Liver (tissue), 9 donors: ENCODE data around the gene PNKD. TPM values are rescaled to one million over a fixed set of nuclear protein-coding genes. Genes with fewer than 3 reads are reported as not detected.

Experiments used
- DNase-seq: peaks from one replicate; pipeline ENCODE4 v3.0.0-alpha.2; 2017; ENCODE audit warnings: low spot score
- H3K27ac ChIP-seq, 2 donors: one replicate each; pipeline ENCODE4 v1.7.0; 2013; ENCODE audit warnings: inconsistent platforms in 2 of 2, low read length in 2 of 2, control low read depth in 1 of 2, low read depth in 1 of 2, mild to moderate bottlenecking in 1 of 2
- H3K27me3 ChIP-seq, 4 donors: one replicate each; pipeline versions ENCODE4 v1.6.1 to v1.7.0; 2013; ENCODE audit warnings: low read length in 3 of 4, inconsistent platforms in 1 of 4, mild to moderate bottlenecking in 1 of 4, moderate library complexity in 1 of 4; ENCODE audit not compliant: control insufficient read depth in 4 of 4, insufficient read depth in 4 of 4
- H3K36me3 ChIP-seq, 4 donors: one replicate each; pipeline versions ENCODE4 v1.6.1 to v1.7.0; 2013; ENCODE audit warnings: low read length in 3 of 4, mild to moderate bottlenecking in 3 of 4, low read depth in 1 of 4, moderate library complexity in 1 of 4; ENCODE audit not compliant: control insufficient read depth in 4 of 4, insufficient read depth in 3 of 4
- H3K4me1 ChIP-seq, 4 donors: one replicate each; pipeline versions ENCODE4 v1.6.1 to v1.7.0; 2013; ENCODE audit warnings: low read length in 3 of 4, mild to moderate bottlenecking in 3 of 4, moderate library complexity in 1 of 4; ENCODE audit not compliant: control insufficient read depth in 4 of 4, insufficient read depth in 4 of 4
- H3K4me3 ChIP-seq, 3 donors: one replicate each; pipeline versions ENCODE4 v1.6.1 to v1.7.0; 2013; ENCODE audit warnings: low read length in 3 of 3, control low read depth in 1 of 3, low read depth in 1 of 3, mild to moderate bottlenecking in 1 of 3
- H3K9ac ChIP-seq, 2 donors: one replicate each; pipeline ENCODE4 v1.7.0; 2013; ENCODE audit warnings: low read length in 2 of 2, mild to moderate bottlenecking in 2 of 2, moderate library complexity in 2 of 2, control low read depth in 1 of 2, low read depth in 1 of 2
- H3K9me3 ChIP-seq, 4 donors: one replicate each; pipeline versions ENCODE4 v1.6.1 to v1.7.0; 2013; ENCODE audit warnings: low read length in 3 of 4; ENCODE audit not compliant: control insufficient read depth in 4 of 4
- EGR1 ChIP-seq, 2 donors: IDR thresholded peaks; 2 replicates each; pipeline ENCODE4 v1.6.1; 2016 to 2018; ENCODE audit warnings: antibody characterized with exemption in 2 of 2, low read depth in 2 of 2
- FOXA1 ChIP-seq: IDR thresholded peaks from 2 replicates; pipeline ENCODE4 v1.6.1; 2016; ENCODE audit warnings: antibody characterized with exemption
- FOXA2 ChIP-seq: IDR thresholded peaks from 2 replicates; pipeline ENCODE4 v1.6.1; 2016; ENCODE audit warnings: antibody characterized with exemption
- GABPA ChIP-seq, 2 donors: IDR thresholded peaks in 1 of 2; conservative IDR thresholded peaks in 1 of 2; 2 replicates each; pipeline ENCODE4 v1.6.1; 2016; ENCODE audit warnings: antibody characterized with exemption in 2 of 2, mild to moderate bottlenecking in 1 of 2, moderate library complexity in 1 of 2
- HNF4A ChIP-seq, 2 donors: conservative IDR thresholded peaks; 2 replicates each; pipeline ENCODE4 v1.6.1; 2016; ENCODE audit warnings: antibody characterized with exemption in 2 of 2, mild to moderate bottlenecking in 2 of 2
- HNF4G ChIP-seq: IDR thresholded peaks from 2 replicates; pipeline ENCODE4 v1.6.1; 2016; ENCODE audit warnings: antibody characterized with exemption
- JUND ChIP-seq, 2 donors: IDR thresholded peaks; 2 replicates each; pipeline ENCODE4 v1.6.1; 2016; ENCODE audit warnings: antibody characterized with exemption in 2 of 2
- NR2F2 ChIP-seq: IDR thresholded peaks from 2 replicates; pipeline ENCODE4 v1.6.1; 2016; ENCODE audit warnings: antibody characterized with exemption
- RAD21 ChIP-seq, 2 donors: IDR thresholded peaks; 2 replicates each; pipeline ENCODE4 v1.6.1; 2016; ENCODE audit warnings: antibody characterized with exemption in 2 of 2, mild to moderate bottlenecking in 2 of 2
- RXRA ChIP-seq, 2 donors: IDR thresholded peaks; 2 replicates each; pipeline ENCODE4 v1.6.1; 2017 to 2018; ENCODE audit warnings: antibody characterized with exemption in 2 of 2, mild to moderate bottlenecking in 1 of 2
- SP1 ChIP-seq: IDR thresholded peaks from 2 replicates; pipeline ENCODE4 v1.6.1; 2018; ENCODE audit warnings: antibody characterized with exemption, mild to moderate bottlenecking
- TAF1 ChIP-seq: conservative IDR thresholded peaks from 2 replicates; pipeline ENCODE4 v1.6.1; 2016; ENCODE audit warnings: antibody characterized with exemption, mild to moderate bottlenecking
- YY1 ChIP-seq: IDR thresholded peaks from 2 replicates; pipeline ENCODE4 v1.6.1; 2016; ENCODE audit warnings: antibody characterized with exemption, mild to moderate bottlenecking
- WGBS: extraction: QIAGEN DNeasy Blood & Tissue Kit; methylation state at CpG from one replicate; pipeline ENCODE4 v1.1.7; 2013; 5-methylcytosine and 5-hydroxymethylcytosine counted together
- polyA plus RNA-seq, 2 donors: library from polyadenylated mRNA; stranded (reverse) in 1 of 2; unstranded in 1 of 2; fragments of 200-250 nt in 1 of 2; fragments of >200 nt in 1 of 2; fragmentation: Nextera tagmentation in 1 of 2; extraction: Ambion mirVana in 1 of 2; gene quantifications; one replicate each; pipeline versions ENCODE4 v1.2.1 to v1.2.3, GENCODE V29; 2013 to 2015
- total RNA-seq, 2 donors: library from RNA; depleted of rRNA; stranded (reverse); fragments of >200 nt; gene quantifications; one replicate each; pipeline ENCODE4 v1.2.3, GENCODE V29; 2014
- TF ChIP-seq, protein P1 (sequence below): IDR thresholded peaks from 2 replicates; pipeline ENCODE4 v1.6.1; 2016; ENCODE audit warnings: antibody characterized with exemption
- TF ChIP-seq, protein P2 (sequence below): fragments of 150-350 bp; IDR thresholded peaks from 2 replicates; pipeline ENCODE4 v1.5.1; 2017; ENCODE audit warnings: improper control_type of control experiment, low read depth, low read length; ENCODE audit not compliant: missing input control
- TF ChIP-seq, protein P3 (sequence below): IDR thresholded peaks from 2 replicates; pipeline ENCODE4 v1.6.1; 2016; ENCODE audit warnings: antibody characterized with exemption
- donor health status: healthy.
- donor health status: healthy.
- donor health status: healthy.
- donor health status: healthy.
- donor health status: healthy.

The PNKD gene
- total and polyA plus RNA-seq, 4 donors, result 28.5 to 161 (median 94.9) TPM

GRCh38 chr2:218370410-218371063 is 100.2 kb downstream of the PNKD start:
- DNase-seq, result no peak
- H3K27me3 ChIP-seq, result no peaks in the 10 kb centered on the region
- H3K27ac ChIP-seq, result peak overlapping the region; percentile 63 to 80
- peaks cover 0 to 5% (median under 1%) of the 10 kb centered on the region in 4 donors for H3K4me1 ChIP-seq
- TF ChIP-seq FOXA2 (no peak), FOXA1 (no peak), YY1 (no peak), RXRA (IDR thresholded peaks at IDR 0.05) (peak; percentile 3 to 48), JUND (IDR thresholded peaks at IDR 0.05) (peak in 1 of 2 donors; percentile 40), GABPA (IDR thresholded peaks at IDR 0.05 in 1 of 2, conservative IDR thresholded peaks at IDR 0.05 in 1 of 2) (peak in 1 of 2 donors; percentile 13), SP1 (peak; percentile 51), RAD21 (IDR thresholded peaks at IDR 0.05) (no peak), TAF1 (no peak), HNF4A (conservative IDR thresholded peaks at IDR 0.05) (peak; percentile 23 to 26)
- TF ChIP-seq, protein P1, sequence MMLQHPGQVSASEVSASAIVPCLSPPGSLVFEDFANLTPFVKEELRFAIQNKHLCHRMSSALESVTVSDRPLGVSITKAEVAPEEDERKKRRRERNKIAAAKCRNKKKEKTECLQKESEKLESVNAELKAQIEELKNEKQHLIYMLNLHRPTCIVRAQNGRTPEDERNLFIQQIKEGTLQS, result no peak
- no peak overlapping the region for H3K4me3 ChIP-seq
- H3K9ac ChIP-seq, result peak overlapping the region in 1 of 2 donors; percentile 27
- 76% methylated on average over 11 of the region's 11 CpGs for WGBS
- no peaks in the 10 kb centered on the region for H3K9me3 ChIP-seq
- no peaks in the 10 kb centered on the region for H3K36me3 ChIP-seq

- Histone ChIP-seq H3K27ac (no peak overlapping the region), H3K4me3 (no peak overlapping the region)
Observed at GRCh38 chr2:218371983-218372350, 101.6 kb downstream of the PNKD start.

DNA sequence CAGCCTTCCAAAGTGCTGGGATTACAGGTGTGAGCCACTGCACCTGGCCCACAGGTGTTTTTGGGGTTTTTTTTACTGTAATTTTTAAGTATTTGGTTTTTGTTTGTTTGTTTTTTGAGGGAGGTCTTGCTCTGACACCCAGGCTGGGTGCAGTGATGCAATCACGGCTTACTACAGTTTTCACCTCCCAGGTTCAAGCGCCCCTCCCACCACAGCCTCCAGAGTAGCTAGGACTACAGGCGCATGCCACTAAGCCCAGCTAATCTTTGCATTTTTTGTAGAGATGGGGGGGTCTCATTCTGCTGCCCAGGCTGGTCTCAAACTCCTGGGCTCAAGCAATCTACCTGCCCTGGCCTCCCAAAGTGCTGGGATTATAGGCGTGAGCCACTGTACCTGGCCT is 104.5 kb downstream of the PNKD start:
- no peak for DNase-seq
- TF ChIP-seq RAD21 (IDR thresholded peaks at IDR 0.05) (no peak), TAF1 (no peak)
- TF ChIP-seq, protein P2, sequence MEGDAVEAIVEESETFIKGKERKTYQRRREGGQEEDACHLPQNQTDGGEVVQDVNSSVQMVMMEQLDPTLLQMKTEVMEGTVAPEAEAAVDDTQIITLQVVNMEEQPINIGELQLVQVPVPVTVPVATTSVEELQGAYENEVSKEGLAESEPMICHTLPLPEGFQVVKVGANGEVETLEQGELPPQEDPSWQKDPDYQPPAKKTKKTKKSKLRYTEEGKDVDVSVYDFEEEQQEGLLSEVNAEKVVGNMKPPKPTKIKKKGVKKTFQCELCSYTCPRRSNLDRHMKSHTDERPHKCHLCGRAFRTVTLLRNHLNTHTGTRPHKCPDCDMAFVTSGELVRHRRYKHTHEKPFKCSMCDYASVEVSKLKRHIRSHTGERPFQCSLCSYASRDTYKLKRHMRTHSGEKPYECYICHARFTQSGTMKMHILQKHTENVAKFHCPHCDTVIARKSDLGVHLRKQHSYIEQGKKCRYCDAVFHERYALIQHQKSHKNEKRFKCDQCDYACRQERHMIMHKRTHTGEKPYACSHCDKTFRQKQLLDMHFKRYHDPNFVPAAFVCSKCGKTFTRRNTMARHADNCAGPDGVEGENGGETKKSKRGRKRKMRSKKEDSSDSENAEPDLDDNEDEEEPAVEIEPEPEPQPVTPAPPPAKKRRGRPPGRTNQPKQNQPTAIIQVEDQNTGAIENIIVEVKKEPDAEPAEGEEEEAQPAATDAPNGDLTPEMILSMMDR, result no peak
- Histone ChIP-seq H3K4me1 (peaks cover 0 to 1% (median 0%) of the 10 kb centered on the region in 4 donors), H3K9ac (no peak overlapping the region), H3K27ac (no peak overlapping the region), H3K9me3 (no peaks in the 10 kb centered on the region), H3K36me3 (no peaks in the 10 kb centered on the region), H3K27me3 (no peaks in the 10 kb centered on the region), H3K4me3 (no peak overlapping the region)
- WGBS, result 85% methylated on average over 4 of the region's 4 CpGs

More at GRCh38 chr2:218371983-218372350, 101.6 kb downstream of the PNKD start:
- Histone ChIP-seq H3K4me1 (peaks cover 0 to 4% (median under 1%) of the 10 kb centered on the region in 4 donors), H3K36me3 (no peaks in the 10 kb centered on the region), H3K9me3 (no peaks in the 10 kb centered on the region), H3K27me3 (no peaks in the 10 kb centered on the region), H3K9ac (no peak overlapping the region)
- no peak for TF ChIP-seq EGR1 (IDR thresholded peaks at IDR 0.05; ENCODE audit: low read depth in 2 of 2)
- TF ChIP-seq HNF4A (conservative IDR thresholded peaks at IDR 0.05), result peak; percentile 32 to 36
- TF ChIP-seq FOXA1, result no peak
- peak in 1 of 2 donors; percentile 8 for TF ChIP-seq RXRA (IDR thresholded peaks at IDR 0.05)
- no peak for TF ChIP-seq NR2F2
- TF ChIP-seq, protein P3, sequence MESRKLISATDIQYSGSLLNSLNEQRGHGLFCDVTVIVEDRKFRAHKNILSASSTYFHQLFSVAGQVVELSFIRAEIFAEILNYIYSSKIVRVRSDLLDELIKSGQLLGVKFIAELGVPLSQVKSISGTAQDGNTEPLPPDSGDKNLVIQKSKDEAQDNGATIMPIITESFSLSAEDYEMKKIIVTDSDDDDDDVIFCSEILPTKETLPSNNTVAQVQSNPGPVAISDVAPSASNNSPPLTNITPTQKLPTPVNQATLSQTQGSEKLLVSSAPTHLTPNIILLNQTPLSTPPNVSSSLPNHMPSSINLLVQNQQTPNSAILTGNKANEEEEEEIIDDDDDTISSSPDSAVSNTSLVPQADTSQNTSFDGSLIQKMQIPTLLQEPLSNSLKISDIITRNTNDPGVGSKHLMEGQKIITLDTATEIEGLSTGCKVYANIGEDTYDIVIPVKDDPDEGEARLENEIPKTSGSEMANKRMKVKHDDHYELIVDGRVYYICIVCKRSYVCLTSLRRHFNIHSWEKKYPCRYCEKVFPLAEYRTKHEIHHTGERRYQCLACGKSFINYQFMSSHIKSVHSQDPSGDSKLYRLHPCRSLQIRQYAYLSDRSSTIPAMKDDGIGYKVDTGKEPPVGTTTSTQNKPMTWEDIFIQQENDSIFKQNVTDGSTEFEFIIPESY, result no peak
- TF ChIP-seq HNF4G, result peak; percentile 11
- DNase-seq, result no peak
